HG03354 (cell line): ENCODE data around the gene TRPM2.
A peak's percentile ranks its signal among the peaks of the same experiment; 100 is the strongest.

Experiments
- ATAC-seq: cut with Tn5 transposase; IDR thresholded peaks from one replicate; pipeline ENCODE4 v1.9.1; 2021; ENCODE audit warnings: mild to moderate bottlenecking; ENCODE audit not compliant: unreplicated experiment, poor library complexity, severe bottlenecking

Gene TRPM2

GRCh38 chr21:44454747-44455523 is 101.5 kb downstream of the TRPM2 start, which contains the start of gene LRRC3:
LRRC3 (plus strand) TSS chr21:44455510; CDS start chr21:44456645, 1,135 bp downstream.
- peak; percentile 56 for ATAC-seq

GRCh38 chr21:44455524-44456213 is 102.2 kb downstream of the TRPM2 start:
- ATAC-seq: peak; percentile 50

GRCh38 chr21:44456214-44456914 is 102.9 kb downstream of the TRPM2 start:
- no peak for ATAC-seq

- no peak for ATAC-seq
These were observed 103.7 kb downstream of the TRPM2 start for GRCh38 chr21:44456915-44457736.

GRCh38 chr21:44458971-44459711 is 105.7 kb downstream of the TRPM2 start:
- ATAC-seq: no peak

- no peak for ATAC-seq
These were observed 106.5 kb downstream of the TRPM2 start for GRCh38 chr21:44459712-44460440.

- no peak for ATAC-seq
These were observed 107.0 kb downstream of the TRPM2 start for GRCh38 chr21:44460441-44460755.

GRCh38 chr21:44461005-44461404 is 107.6 kb downstream of the TRPM2 start:
- no peak for ATAC-seq

GRCh38 chr21:44461464-44462001 is 108.1 kb downstream of the TRPM2 start:
- ATAC-seq: no peak

- ATAC-seq: no peak
These were observed 108.8 kb downstream of the TRPM2 start for GRCh38 chr21:44462086-44462833.

- ATAC-seq: no peak
These were observed 109.4 kb downstream of the TRPM2 start for GRCh38 chr21:44462834-44463200.

GRCh38 chr21:44463724-44464123 is 110.3 kb downstream of the TRPM2 start:
- ATAC-seq: no peak

GRCh38 chr21:44464351-44464750 is 110.9 kb downstream of the TRPM2 start:
- ATAC-seq: no peak

GRCh38 chr21:44466351-44466954 is 113.0 kb downstream of the TRPM2 start:
- ATAC-seq: no peak

- ATAC-seq: no peak
These were observed 113.8 kb downstream of the TRPM2 start for GRCh38 chr21:44466996-44467858.

GRCh38 chr21:44467859-44468195 is 114.4 kb downstream of the TRPM2 start:
- no peak for ATAC-seq

- ATAC-seq: no peak
These were observed 117.9 kb downstream of the TRPM2 start for GRCh38 chr21:44471341-44471740.
